Spleen (tissue), 7 donors: ENCODE data around the gene HJV.

Experiments
- POLR2A ChIP-seq, 3 donors: fragments of 450-650 bp; IDR thresholded peaks; one replicate each; pipeline ENCODE4 v1.5.1; 2017; ENCODE audit warnings: antibody characterized with exemption in 3 of 3, mild to moderate bottlenecking in 1 of 3
- POLR2AphosphoS5 ChIP-seq, 3 donors: sonication (generic); formaldehyde crosslinking; IDR thresholded peaks; one replicate each; pipeline ENCODE4 v1.5.1; 2017; ENCODE audit warnings: antibody characterized with exemption in 3 of 3
- TF ChIP-seq, protein P1 (sequence below), 11 experiments: fragments of 200-600 bp in 7 of 11; fragments of 450-650 bp in 4 of 11; sonication (generic) in 4 of 11; IDR thresholded peaks in 8 of 11; conservative IDR thresholded peaks in 3 of 11; 1 replicate in 7 of 11; 2 replicates in 4 of 11; pipeline versions ENCODE4 v1.4.0 to v1.8.0; 2016 to 2021; ENCODE audit warnings: antibody characterized with exemption in 11 of 11, inconsistent platforms in 4 of 11, mild to moderate bottlenecking in 1 of 11
- donor health status: DM: no; HTN: no; CAD: no; lungs with moderate emphysema.
- donor health status: DM: no; HTN: no; CAD: no.
- donor health status: DM: no; HTN: no; CAD: no.

DNA sequence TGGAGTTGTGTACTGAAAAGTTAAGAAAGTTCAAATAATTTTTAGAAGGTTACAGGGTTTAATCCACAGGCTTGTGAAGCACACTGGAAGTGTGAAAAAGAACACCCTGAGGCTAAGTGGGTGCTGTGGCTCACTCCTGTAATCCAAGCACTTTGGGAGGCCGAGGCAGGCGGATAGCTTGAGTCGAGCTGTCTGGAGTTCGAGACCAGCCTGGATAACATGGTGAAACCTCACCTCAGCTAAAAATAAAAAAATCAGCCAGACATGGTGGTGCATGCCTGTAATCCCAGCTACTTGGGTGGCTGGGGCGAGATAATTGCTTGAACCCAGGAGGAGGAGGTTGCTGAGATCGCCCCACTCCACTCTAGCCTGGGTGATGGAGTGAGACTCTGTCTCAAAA, 35.0 kb downstream of the HJV start:
- TF ChIP-seq, protein P1, sequence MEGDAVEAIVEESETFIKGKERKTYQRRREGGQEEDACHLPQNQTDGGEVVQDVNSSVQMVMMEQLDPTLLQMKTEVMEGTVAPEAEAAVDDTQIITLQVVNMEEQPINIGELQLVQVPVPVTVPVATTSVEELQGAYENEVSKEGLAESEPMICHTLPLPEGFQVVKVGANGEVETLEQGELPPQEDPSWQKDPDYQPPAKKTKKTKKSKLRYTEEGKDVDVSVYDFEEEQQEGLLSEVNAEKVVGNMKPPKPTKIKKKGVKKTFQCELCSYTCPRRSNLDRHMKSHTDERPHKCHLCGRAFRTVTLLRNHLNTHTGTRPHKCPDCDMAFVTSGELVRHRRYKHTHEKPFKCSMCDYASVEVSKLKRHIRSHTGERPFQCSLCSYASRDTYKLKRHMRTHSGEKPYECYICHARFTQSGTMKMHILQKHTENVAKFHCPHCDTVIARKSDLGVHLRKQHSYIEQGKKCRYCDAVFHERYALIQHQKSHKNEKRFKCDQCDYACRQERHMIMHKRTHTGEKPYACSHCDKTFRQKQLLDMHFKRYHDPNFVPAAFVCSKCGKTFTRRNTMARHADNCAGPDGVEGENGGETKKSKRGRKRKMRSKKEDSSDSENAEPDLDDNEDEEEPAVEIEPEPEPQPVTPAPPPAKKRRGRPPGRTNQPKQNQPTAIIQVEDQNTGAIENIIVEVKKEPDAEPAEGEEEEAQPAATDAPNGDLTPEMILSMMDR (IDR thresholded peaks at IDR 0.05 in 8 of 11, conservative IDR thresholded peaks at IDR 0.05 in 3 of 11) = no peak
- TF ChIP-seq POLR2A (IDR thresholded peaks at IDR 0.05) (no peak), POLR2AphosphoS5 (IDR thresholded peaks at IDR 0.05) (peak in 1 of 3 donors; percentile 9)
